NCI-H146 treated with DMSO at 0.1 percent for 48 hours (cell line): Measurements from ENCODE around the gene HLF.
A peak's percentile ranks its signal among the peaks of the same experiment; 100 is the strongest.

Experiments
- DNase-seq: peaks from one replicate; lab custom pipeline; 2025; ENCODE audit not compliant: unreplicated experiment; lab: John Stamatoyannopoulos, UW

HLF gene

GRCh38 chr17:55289978-55290377 lies 25.2 kb downstream of the HLF start:
- no peak for DNase-seq

DNA sequence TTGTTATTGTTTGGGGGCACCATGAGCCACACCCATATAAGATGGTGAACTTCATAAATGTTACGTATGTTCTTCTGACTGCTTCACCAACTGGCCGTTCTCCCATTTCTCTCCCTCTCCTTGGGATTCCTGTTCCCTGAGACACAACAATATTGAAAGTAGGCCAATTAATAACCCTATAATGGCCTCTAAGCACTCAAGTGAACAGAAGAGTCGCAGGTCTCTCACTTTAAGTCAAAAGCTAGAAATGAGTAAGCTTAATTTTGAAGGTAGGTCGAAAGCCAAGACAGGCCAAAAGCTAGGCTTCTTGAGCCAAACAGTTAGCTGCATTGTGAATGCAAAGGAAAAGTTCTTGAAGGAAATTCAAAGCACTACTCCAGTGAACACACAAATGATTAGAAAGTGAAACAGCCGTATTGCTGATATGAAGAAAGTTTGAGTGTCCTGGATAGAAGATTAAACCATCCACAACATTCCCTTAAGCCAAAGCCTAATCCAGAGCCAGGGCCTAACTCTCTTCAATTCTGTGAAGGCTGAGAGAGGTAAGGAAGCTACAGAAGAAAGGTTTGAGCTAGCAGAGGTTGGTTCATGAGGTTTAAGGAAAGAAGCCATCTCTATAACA lies 25.8 kb downstream of the HLF start:
- DNase-seq, result no peak

GRCh38 chr17:55291114-55291507 lies 26.4 kb downstream of the HLF start:
- DNase-seq, result no peak

DNA sequence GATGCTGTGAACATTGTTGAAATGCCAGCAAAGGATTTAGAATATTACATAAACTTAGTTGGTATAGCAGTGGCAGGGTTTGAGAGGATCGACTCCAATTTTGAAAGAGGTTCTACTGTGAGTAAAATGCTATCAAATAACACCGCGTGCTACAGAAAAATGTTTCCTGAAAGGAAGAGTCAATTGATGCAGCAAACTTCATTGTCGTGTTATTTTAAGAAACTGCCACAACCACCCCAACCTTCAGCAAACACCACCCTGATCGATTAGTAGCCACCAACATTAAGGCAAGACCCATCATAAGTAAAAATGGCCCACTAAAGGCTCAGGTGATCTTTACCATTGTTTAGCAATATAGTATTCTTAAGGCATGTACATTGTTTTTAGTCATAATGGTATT lies 27.3 kb downstream of the HLF start:
- no peak for DNase-seq

- DNase-seq, result no peak
Observed at GRCh38 chr17:55294042-55294751, 29.4 kb downstream of the HLF start.

GRCh38 chr17:55295411-55296170 lies 30.8 kb downstream of the HLF start:
- DNase-seq, result peak; percentile 10

DNA sequence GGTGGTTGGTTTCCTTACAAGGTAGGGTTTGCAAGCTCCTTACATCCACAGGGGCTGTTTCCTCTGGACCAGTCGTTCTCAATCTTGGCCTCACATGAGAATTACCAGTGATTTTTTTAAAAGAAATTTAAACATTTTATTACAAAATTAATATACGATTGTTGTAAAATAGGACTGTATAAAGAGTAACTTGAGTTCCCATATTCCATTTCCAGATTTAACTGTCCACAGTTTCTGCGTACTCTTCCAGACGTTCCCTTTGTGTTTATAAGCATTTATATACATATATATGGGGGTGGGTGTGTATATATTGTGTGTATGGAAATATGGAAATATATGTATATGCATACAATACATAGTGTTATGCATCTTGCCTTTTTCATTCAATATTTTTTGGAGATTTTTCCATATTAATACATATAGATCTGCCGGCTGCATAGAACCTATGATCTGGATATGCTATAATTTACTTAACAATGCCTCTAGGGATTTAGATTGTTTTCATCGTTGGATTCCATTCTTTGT lies 31.5 kb downstream of the HLF start:
- DNase-seq, result no peak

- no peak for DNase-seq
Observed at GRCh38 chr17:55296699-55297098, 31.9 kb downstream of the HLF start.

GRCh38 chr17:55298111-55298730 lies 33.5 kb downstream of the HLF start:
- no peak for DNase-seq

GRCh38 chr17:55299162-55299838 lies 34.5 kb downstream of the HLF start:
- no peak for DNase-seq

DNA sequence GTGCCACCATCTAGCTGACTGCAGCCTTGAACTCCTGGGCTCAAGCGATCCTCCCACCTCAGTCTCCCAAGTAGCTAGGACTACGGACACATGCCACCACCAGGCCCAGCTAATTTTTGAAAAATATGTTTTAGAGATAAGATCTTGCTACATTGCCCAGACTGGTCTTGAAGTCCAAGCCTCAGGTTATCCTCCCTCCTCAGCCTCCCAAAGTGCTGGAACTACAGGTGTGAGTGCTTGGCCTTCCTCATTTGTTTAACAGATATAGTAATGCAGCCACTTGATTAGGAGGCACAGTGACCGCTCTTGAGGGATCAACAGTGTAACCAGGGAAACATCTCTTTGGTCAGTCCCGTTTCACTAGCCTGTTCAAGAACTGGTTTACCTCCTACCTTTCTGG lies 35.1 kb downstream of the HLF start:
- DNase-seq, result no peak

- no peak for DNase-seq
Observed at GRCh38 chr17:55300479-55301290, 35.9 kb downstream of the HLF start.

- no peak for DNase-seq
Observed at GRCh38 chr17:55301521-55302406, 37.0 kb downstream of the HLF start.

- no peak for DNase-seq
Observed at GRCh38 chr17:55302407-55302787, 37.6 kb downstream of the HLF start.

DNA sequence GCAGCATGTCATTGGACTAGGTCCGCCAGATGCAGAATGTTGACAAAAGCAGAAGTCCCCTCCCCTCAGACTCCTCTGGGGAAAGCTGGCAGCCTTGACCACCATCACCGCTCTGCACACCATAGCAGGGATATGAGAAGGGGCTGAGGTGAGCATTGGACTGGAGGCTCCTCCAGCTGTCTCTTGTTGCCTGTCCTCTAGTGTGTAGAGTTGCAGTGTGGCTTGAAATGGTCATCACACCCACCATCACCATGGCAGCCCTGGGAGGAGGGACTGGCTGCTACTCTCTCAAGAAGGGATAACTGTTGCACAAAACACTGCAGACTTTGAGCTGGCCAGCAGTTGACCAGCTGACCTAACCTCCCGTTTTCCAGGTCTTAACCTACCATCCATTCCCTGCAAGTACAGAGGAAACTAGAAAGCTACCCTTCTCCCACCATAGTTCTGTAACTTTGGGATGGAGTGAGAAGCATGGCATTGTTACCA lies 38.3 kb downstream of the HLF start:
- no peak for DNase-seq

GRCh38 chr17:55303701-55304145 lies 39.0 kb downstream of the HLF start:
- no peak for DNase-seq

DNA sequence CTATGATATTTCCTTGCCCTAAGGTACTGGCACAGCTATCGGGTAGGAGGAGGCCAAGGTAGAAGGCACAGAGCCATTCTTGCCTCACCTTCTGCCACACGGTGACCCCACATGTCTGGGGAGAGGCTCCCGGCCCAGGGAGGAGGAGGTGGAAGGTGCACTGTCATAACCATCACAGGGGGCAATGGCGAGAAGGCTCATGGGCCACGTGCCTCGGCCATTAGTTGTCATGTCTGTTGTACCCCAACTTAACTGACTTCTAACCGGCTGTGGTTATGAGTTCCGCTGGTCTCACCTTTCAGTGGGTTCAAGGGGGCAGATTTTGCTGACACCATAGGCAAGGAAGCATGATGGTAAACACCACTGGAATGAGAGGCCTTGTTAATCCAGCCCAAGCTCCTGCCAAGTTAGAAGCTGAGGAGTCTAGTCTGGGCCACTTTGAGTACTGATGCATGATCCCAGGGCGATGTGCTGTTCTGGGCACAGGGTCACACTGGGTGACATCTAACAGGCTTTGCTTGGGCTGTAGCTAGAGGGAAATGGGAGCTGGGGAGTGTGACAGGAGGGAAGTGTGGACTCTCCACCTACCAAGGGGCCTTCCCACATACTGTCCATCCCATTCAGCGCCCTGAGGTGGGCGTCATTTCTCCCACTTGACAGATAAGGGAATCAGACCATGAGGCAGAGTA lies 39.6 kb downstream of the HLF start:
- no peak for DNase-seq

- no peak for DNase-seq
Observed at GRCh38 chr17:55305321-55306087, 40.7 kb downstream of the HLF start.
